NOMO-1 treated with DMSO at 0.1 percent for 48 hours (cell line): Measurements from ENCODE around the gene ZDHHC20.
"Not testable (repeated sequence)": the region's sequence is repeated elsewhere in the genome, so short reads cannot be mapped to it uniquely, and the experiment has no call there.

Experiments
- DNase-seq: peaks from one replicate; lab custom pipeline; 2025; ENCODE audit not compliant: unreplicated experiment; lab: John Stamatoyannopoulos, UW

The ZDHHC20 gene

GRCh38 chr13:21435687-21436151 lies 23.4 kb downstream of the ZDHHC20 start:
- peak; percentile 94 for DNase-seq

- no peak for DNase-seq
Measured at GRCh38 chr13:21435231-21435630, 23.9 kb downstream of the ZDHHC20 start.

DNA sequence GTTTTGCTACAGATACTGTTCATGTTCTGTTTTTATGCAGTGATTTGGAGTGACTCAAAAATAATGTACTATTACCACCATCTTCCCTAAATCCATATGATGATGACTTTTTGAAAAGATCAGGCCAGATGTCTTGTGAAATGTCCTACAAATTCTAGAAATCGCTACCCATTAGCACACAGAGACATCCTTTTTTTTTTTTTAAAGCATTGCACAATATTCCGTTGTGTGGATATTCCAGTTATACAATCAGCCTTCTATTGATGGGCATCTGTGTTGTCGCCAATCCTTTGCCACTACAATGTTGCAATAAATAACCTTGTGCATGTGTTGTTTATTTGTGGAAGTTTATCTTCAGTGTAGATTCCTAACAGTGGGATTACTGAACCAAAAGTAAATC lies 24.5 kb downstream of the ZDHHC20 start:
- peak; percentile 86 for DNase-seq

DNA sequence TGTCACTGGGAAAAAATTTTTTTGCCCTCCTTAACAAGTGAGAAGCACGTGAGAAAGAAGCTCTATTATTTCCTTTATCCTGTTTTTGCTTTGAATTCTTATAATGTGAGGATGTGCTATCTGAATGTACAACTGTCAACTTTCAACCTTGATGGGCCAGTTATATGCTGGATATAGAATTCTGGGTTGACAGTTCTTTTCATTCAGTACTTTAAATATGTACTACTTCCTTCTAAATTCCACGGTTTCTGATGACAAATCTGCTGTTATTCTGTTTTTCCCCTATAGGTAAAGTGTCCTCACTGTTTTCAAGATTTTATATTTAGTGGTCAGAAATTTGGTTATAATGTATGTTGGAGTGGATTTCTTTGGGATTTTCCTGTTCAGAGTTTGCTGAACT lies 29.9 kb downstream of the ZDHHC20 start:
- no peak for DNase-seq

DNA sequence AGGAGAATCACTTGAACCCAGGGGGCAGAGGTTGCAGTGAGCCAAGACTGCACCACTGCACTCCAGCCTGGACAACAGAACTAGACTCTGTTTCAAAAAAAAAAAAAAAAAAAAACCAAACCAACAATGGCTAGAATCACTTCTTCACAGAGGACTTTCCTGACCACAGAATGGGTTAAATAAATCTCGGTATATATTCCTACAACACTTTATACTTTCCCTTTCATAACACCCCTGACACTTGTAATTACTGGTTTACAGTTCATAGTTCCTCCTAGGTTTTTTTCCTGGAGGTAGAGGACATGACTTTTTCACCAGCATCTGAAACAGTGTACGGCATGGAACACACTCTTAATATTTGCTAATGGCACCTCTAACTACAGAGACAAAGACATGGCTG lies 31.4 kb downstream of the ZDHHC20 start:
- DNase-seq: no peak

DNA sequence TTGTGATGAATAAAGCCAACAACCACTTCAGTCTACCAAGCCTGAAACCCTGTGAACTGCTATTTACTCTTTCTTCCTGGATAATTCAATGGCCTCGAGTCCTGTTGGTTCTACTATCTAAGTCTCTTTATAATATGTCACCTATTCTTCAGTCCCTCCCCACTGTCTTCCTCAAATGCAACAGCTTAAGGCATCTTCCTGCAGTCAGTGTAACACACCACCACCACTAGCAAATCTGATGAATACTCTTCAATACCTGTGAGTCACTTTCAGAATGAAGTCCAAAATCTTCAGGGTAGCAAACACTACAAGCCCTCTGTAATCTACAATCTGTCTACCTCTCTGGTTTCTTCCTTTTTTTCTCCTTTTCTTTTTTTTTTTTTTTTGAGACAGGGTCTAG lies 32.9 kb downstream of the ZDHHC20 start:
- DNase-seq: no peak

DNA sequence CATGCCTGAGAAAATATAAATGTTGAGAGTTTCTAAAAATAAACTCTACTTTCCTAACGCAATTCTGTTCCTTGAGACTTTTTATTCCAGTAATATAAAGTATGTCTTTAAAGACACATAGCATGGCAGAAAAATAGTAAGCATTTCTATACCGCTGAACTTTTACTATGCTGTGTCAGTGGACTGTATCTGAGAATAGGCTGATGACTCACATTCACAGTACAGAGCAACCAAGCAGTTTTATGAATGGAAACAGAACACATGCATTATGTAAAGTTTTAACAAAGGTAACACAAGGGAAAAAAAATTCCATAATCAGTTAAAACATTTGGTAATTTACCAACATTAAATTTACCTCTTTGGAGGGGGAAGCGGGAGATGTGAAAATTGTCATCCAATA lies 38.4 kb downstream of the ZDHHC20 start:
- no peak for DNase-seq

DNA sequence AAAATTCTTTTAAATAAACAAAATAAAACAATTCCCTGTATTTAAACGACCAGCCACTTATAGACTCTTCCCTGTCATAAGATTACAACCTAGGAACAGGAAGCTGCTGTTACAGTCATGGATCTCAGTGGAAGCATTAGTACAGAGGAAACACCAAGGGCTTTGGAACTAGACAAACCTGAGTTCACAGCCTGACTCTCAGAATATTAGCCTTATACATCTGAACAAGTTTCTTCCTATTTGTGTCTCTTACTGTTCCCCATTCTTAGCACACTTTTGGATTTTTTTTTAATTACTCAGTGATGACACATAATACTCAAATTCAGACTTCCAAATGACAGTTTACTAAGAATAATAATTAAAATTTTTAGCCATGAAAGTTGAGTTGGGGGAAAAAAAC lies 46.1 kb downstream of the ZDHHC20 start:
- DNase-seq: no peak

- DNase-seq: not testable (repeated sequence)
Measured at GRCh38 chr13:21410453-21410852, 48.6 kb downstream of the ZDHHC20 start.

DNA sequence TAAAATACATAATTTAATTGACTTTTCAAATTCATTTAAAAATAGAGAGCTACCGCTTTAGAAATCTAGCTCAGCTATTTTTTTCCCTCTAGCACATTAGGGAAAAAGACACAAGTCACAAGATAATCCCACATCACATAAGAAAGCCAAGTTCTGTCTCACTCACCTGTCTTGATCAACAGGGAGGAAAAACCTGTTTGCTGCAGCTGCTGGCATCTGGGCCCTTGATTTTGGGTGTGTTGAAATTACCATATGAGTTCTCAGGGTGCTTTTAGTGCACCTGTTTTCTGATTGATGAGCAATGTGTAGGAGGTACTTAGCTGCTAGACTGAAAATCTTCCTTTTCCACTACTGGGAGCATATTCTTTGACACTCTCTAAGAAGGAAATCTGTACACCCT lies 53.8 kb downstream of the ZDHHC20 start:
- no peak for DNase-seq

GRCh38 chr13:21402586-21403307 lies 56.4 kb downstream of the ZDHHC20 start:
- DNase-seq: no peak

DNA sequence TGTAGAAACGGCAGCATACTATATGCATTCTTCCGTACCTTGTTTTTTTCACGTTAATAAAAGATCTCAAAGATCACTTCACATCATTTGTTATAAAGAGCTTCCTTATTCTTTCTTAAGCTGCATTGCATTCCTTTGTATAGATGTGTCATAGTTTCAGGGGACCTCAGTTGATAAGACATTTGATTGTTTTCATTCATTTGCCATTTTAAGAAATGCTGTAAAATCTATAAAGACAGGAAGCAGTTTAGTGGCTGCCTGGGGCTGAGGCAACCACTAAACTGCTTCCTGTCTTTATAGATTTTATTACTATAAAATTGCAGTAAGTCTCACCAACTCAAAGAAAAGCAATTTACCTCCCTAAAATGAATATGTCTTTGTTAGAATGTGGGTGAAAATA lies 59.4 kb downstream of the ZDHHC20 start:
- peak; percentile 87 for DNase-seq

DNA sequence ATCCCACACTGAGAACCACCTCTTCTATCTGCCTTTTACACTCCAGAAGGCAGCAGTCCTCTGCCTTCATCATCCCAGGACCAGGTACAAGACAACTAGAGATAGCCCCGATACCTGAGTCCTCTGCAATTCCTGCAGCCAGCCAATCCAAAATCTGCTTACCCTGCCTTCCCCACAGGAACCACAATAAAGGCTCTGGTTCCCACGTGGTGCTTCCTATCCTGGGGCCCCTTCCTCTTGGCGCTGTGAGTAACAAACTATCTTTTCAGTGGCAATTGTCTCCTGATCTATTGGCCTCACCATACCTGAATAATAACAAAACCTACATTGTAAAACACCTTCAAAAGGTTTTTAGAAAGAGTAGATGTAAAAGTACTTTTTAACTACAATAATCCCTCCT lies 63.1 kb downstream of the ZDHHC20 start:
- no peak for DNase-seq

- DNase-seq: no peak
Measured at GRCh38 chr13:21389124-21389523, 70.0 kb downstream of the ZDHHC20 start.

DNA sequence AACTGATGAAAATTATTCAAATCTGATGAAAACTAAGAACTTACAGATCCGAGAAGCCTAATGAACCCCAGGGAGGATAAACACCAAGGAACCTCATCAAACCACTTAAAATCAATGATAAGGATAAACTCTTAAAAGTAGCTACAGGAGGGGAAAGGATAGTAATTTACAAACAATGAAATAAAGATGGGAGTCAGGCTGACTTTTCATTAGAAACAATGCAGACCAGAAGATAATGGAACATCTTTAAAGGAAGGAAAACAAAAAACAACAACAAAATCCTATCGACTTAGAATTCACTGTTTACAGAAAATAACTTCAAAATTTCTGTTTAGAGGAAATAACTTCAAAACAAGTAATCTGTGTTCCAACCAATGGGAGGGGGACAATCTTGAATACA lies 73.4 kb downstream of the ZDHHC20 start:
- no peak for DNase-seq

GRCh38 chr13:21383090-21383489 lies 76.0 kb downstream of the ZDHHC20 start:
- no peak for DNase-seq

DNA sequence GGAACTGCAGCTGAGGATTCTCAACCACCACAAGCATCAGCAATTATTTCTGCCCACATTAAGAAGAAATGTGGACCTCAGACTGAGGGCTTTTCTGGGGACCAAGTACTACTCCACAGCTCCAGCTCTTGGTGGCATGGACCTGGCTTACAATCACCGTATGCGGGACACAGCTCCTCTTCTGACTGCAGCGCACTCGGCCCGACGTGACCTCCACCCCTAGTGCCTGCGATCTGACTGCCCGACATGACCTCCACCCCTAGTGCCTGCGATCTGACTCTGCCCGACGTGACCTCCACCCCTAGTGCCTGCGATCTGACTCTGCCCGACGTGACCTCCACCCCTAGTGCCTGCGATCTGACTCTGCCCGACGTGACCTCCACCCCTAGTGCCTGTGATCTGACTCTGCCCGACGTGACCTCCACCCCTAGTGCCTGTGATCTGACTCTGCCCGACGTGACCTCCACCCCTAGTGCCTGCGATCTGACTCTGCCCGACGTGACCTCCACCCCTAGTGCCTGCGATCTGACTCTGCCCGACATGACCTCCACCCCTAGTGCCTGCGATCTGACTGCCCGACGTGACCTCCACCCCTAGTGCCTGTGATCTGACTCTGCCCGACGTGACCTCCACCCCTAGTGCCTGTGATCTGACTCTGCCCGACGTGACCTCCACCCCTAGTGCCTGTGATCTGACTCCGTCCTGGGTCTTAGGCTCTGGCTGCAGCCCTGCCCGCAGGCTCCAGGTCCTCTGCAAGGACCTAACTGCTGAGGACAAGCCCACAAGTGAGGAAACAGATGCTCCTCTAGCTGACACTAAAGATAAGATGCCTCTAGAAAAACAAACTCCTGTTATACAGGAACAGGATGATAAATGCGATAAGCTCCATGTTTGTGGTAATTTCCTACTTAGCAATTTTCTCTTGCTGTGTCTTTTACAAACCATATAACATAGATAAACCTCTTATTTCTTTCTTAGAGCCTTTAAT lies 81.8 kb downstream of the ZDHHC20 start:
- not testable (repeated sequence) for DNase-seq

GRCh38 chr13:21372530-21372929 lies 86.6 kb downstream of the ZDHHC20 start:
- no peak for DNase-seq

DNA sequence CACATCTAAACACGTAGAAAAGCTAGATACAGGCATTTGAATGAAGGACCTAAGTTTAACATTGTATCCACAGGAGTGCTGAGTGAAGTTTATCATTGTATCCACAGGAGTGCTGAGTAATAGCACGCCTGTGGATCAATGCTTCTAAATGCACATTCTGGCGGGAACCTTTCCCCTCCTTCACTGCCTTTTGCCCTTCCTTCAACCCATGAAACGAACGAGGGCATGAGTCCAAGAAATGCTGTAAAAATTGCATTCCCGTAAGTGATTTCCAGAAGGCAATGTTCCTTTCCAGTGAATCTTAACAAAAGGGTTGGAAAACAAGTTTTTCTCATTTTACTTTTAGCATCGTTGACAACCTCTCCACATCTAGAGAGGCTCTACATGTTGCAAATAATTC lies 88.1 kb downstream of the ZDHHC20 start:
- no peak for DNase-seq

GRCh38 chr13:21365574-21365973 lies 93.5 kb downstream of the ZDHHC20 start:
- no peak for DNase-seq

- DNase-seq: no peak
Measured at GRCh38 chr13:21364916-21365315, 94.2 kb downstream of the ZDHHC20 start.

DNA sequence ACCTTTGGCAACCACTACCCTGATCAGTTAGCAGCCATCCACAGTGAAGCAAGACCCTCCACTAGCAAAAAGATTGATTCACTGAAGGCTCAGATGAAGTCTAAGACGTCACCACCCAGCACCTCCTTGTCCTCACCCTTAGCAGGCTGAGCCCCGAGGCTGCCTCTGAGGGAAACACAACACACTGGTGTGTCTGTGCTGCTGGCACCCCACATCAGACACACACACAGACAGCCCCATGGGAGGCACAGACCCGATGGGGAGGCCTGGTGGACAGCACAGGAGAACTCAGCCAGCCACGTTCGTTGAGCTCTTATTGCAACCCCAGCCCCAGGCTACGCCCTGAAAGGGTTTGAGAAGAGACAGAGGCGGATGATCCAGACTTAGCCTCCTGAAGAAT lies 94.7 kb downstream of the ZDHHC20 start:
- no peak for DNase-seq
